ENCODE data around the gene THADA.

Gene THADA

GRCh38 chr2:43473767-43474166 is 122.1 kb downstream of the THADA start:
- Histone ChIP-seq H3K9ac (ENCODE audit: low read depth, low read length) (no peak overlapping the region), H3K36me3 (ENCODE audit: insufficient read depth, low read depth, low read length) (no peaks in the 10 kb centered on the region), H3K27me3 (ENCODE audit: insufficient read depth, low read length) (no peaks in the 10 kb centered on the region), H3K4me3 (ENCODE audit: low read length) (no peak overlapping the region), H3K4me1 (ENCODE audit: insufficient read depth, low read length) (peaks cover 4% of the 10 kb centered on the region), H3K27ac (ENCODE audit: low read length) (no peak overlapping the region), H3K9me3 (ENCODE audit: insufficient read depth, low read depth, low read length) (no peaks in the 10 kb centered on the region)

GRCh38 chr2:43472527-43473194 is 123.2 kb downstream of the THADA start:
- H3K36me3 ChIP-seq (ENCODE audit: insufficient read depth, low read depth, low read length), result no peaks in the 10 kb centered on the region
- no peaks in the 10 kb centered on the region for H3K9me3 ChIP-seq (ENCODE audit: insufficient read depth, low read depth, low read length)
- H3K9ac ChIP-seq (ENCODE audit: low read depth, low read length), result no peak overlapping the region
- peaks cover 8% of the 10 kb centered on the region for H3K4me1 ChIP-seq (ENCODE audit: insufficient read depth, low read length)
- H3K4me3 ChIP-seq (ENCODE audit: low read length), result no peak overlapping the region
- no peaks in the 10 kb centered on the region for H3K27me3 ChIP-seq (ENCODE audit: insufficient read depth, low read length)
- H3K27ac ChIP-seq (ENCODE audit: low read length), result no peak overlapping the region

DNA sequence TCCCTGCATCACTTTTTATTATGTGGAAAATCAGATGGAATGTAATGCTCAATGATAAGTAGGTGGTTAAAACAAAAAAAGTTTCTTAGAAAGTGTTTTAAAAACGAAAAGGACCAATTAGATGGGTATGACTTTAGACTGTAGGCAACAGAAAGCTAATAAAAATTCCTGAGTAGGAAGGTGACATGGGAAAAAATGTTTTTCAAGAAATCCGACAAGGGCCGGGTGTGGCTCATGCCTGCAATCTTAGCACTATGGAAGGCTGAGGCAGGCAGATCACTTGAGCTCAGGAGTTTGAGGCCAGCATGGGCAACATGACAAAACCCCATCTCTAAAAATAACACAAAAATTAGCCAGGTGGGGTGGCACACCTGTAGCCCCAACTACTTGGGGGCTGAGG is 126.1 kb downstream of the THADA start:
- peaks cover 8% of the 10 kb centered on the region for H3K4me1 ChIP-seq (ENCODE audit: insufficient read depth, low read length)
- no peaks in the 10 kb centered on the region for H3K27me3 ChIP-seq (ENCODE audit: insufficient read depth, low read length)
- H3K36me3 ChIP-seq (ENCODE audit: insufficient read depth, low read depth, low read length), result no peaks in the 10 kb centered on the region
- H3K9ac ChIP-seq (ENCODE audit: low read depth, low read length), result no peak overlapping the region
- H3K27ac ChIP-seq (ENCODE audit: low read length), result no peak overlapping the region
- no peaks in the 10 kb centered on the region for H3K9me3 ChIP-seq (ENCODE audit: insufficient read depth, low read depth, low read length)
- no peak overlapping the region for H3K4me3 ChIP-seq (ENCODE audit: low read length)

- H3K27me3 ChIP-seq (ENCODE audit: insufficient read depth, low read length), result no peaks in the 10 kb centered on the region
- no peaks in the 10 kb centered on the region for H3K36me3 ChIP-seq (ENCODE audit: insufficient read depth, low read depth, low read length)
- no peak overlapping the region for H3K27ac ChIP-seq (ENCODE audit: low read length)
- H3K9ac ChIP-seq (ENCODE audit: low read depth, low read length), result no peak overlapping the region
- H3K4me3 ChIP-seq (ENCODE audit: low read length), result no peak overlapping the region
- H3K9me3 ChIP-seq (ENCODE audit: insufficient read depth, low read depth, low read length), result no peaks in the 10 kb centered on the region
- H3K4me1 ChIP-seq (ENCODE audit: insufficient read depth, low read length), result peaks cover 8% of the 10 kb centered on the region
Observed at GRCh38 chr2:43469094-43469493, 126.7 kb downstream of the THADA start.

GRCh38 chr2:43467891-43468290 is 127.9 kb downstream of the THADA start:
- Histone ChIP-seq H3K9ac (ENCODE audit: low read depth, low read length) (no peak overlapping the region; the same call in 1 of the 2 replicates), H3K4me1 (ENCODE audit: insufficient read depth, low read length) (peaks cover 8% of the 10 kb centered on the region), H3K9me3 (ENCODE audit: insufficient read depth, low read depth, low read length) (no peaks in the 10 kb centered on the region), H3K4me3 (ENCODE audit: low read length) (no peak overlapping the region), H3K36me3 (ENCODE audit: insufficient read depth, low read depth, low read length) (no peaks in the 10 kb centered on the region), H3K27me3 (ENCODE audit: insufficient read depth, low read length) (no peaks in the 10 kb centered on the region), H3K27ac (ENCODE audit: low read length) (no peak overlapping the region)

GRCh38 chr2:43465234-43465633 is 130.6 kb downstream of the THADA start:
- no peak overlapping the region for H3K4me3 ChIP-seq (ENCODE audit: low read length)
- peaks cover 8% of the 10 kb centered on the region for H3K4me1 ChIP-seq (ENCODE audit: insufficient read depth, low read length)
- no peaks in the 10 kb centered on the region for H3K27me3 ChIP-seq (ENCODE audit: insufficient read depth, low read length)
- H3K9me3 ChIP-seq (ENCODE audit: insufficient read depth, low read depth, low read length), result no peaks in the 10 kb centered on the region
- H3K27ac ChIP-seq (ENCODE audit: low read length), result no peak overlapping the region
- no peak overlapping the region for H3K9ac ChIP-seq (ENCODE audit: low read depth, low read length)
- no peaks in the 10 kb centered on the region for H3K36me3 ChIP-seq (ENCODE audit: insufficient read depth, low read depth, low read length)

- Histone ChIP-seq H3K27ac (ENCODE audit: low read length) (no peak overlapping the region), H3K9ac (ENCODE audit: low read depth, low read length) (no peak overlapping the region), H3K9me3 (ENCODE audit: insufficient read depth, low read depth, low read length) (no peaks in the 10 kb centered on the region), H3K36me3 (ENCODE audit: insufficient read depth, low read depth, low read length) (no peaks in the 10 kb centered on the region), H3K4me1 (ENCODE audit: insufficient read depth, low read length) (peaks cover 8% of the 10 kb centered on the region), H3K4me3 (ENCODE audit: low read length) (no peak overlapping the region), H3K27me3 (ENCODE audit: insufficient read depth, low read length) (no peaks in the 10 kb centered on the region)
Observed at GRCh38 chr2:43464590-43464989, 131.2 kb downstream of the THADA start.

GRCh38 chr2:43462866-43463641 is 132.8 kb downstream of the THADA start:
- no peak overlapping the region for H3K27ac ChIP-seq (ENCODE audit: low read length)
- no peaks in the 10 kb centered on the region for H3K36me3 ChIP-seq (ENCODE audit: insufficient read depth, low read depth, low read length)
- H3K27me3 ChIP-seq (ENCODE audit: insufficient read depth, low read length), result no peaks in the 10 kb centered on the region
- H3K4me3 ChIP-seq (ENCODE audit: low read length), result no peak overlapping the region
- no peaks in the 10 kb centered on the region for H3K9me3 ChIP-seq (ENCODE audit: insufficient read depth, low read depth, low read length)
- H3K9ac ChIP-seq (ENCODE audit: low read depth, low read length), result no peak overlapping the region
- H3K4me1 ChIP-seq (ENCODE audit: insufficient read depth, low read length), result no peaks in the 10 kb centered on the region

- Histone ChIP-seq H3K4me1 (ENCODE audit: insufficient read depth, low read length) (no peaks in the 10 kb centered on the region; the same call in 1 of the 2 replicates), H3K4me3 (ENCODE audit: low read length) (no peak overlapping the region), H3K27ac (ENCODE audit: low read length) (no peak overlapping the region), H3K9ac (ENCODE audit: low read depth, low read length) (no peak overlapping the region), H3K36me3 (ENCODE audit: insufficient read depth, low read depth, low read length) (no peaks in the 10 kb centered on the region), H3K27me3 (ENCODE audit: insufficient read depth, low read length) (no peaks in the 10 kb centered on the region), H3K9me3 (ENCODE audit: insufficient read depth, low read depth, low read length) (no peaks in the 10 kb centered on the region)
Observed at GRCh38 chr2:43461453-43462073, 134.3 kb downstream of the THADA start.

DNA sequence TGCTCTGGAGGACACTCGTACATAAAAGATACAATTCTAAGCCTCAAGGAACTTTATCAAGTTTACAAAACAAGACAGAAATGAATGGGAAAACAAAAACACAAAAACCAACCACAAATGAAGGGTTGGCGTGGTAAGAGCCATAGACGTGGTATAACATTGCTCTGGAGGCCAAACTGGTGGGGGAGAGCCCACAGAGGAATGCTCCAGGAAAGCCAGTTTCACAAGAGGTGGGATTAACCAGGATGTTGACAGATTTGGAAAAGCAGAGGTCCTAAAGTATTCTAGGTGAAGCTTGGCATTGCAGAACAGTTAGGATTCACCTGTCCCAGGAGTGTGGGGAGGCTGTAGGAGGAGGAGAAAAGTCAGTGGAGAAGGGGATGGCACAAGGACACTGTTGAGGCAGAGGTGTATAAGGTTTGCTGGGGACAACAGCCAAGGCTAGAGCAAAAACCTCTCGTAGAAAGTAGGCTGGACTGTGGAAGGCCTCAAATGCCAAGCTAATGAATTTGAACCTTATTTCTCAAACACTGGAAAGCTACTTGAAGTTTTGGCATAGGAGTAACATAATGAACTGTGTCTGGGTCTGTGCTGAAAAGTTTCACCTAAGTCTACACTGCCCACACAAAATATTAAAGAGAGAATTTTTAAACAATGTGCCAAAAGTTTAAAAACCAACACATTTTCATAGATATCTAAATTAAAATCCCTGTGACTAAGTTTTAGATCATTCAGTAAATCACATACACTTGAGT is 135.1 kb downstream of the THADA start:
- Histone ChIP-seq H3K27ac (ENCODE audit: low read length) (no peak overlapping the region), H3K4me1 (ENCODE audit: insufficient read depth, low read length) (no peaks in the 10 kb centered on the region; the same call in 1 of the 2 replicates)

GRCh38 chr2:43460174-43460546 is 135.7 kb downstream of the THADA start:
- no peaks in the 10 kb centered on the region for H3K27me3 ChIP-seq (ENCODE audit: insufficient read depth, low read length)
- H3K36me3 ChIP-seq (ENCODE audit: insufficient read depth, low read depth, low read length), result no peaks in the 10 kb centered on the region
- no peaks in the 10 kb centered on the region for H3K9me3 ChIP-seq (ENCODE audit: insufficient read depth, low read depth, low read length)
- H3K27ac ChIP-seq (ENCODE audit: low read length), result no peak overlapping the region
- no peaks in the 10 kb centered on the region; the same call in 1 of the 2 replicates for H3K4me1 ChIP-seq (ENCODE audit: insufficient read depth, low read length)
- no peak overlapping the region for H3K9ac ChIP-seq (ENCODE audit: low read depth, low read length)
- H3K4me3 ChIP-seq (ENCODE audit: low read length), result no peak overlapping the region

More for the DNA sequence above, 135.1 kb downstream of the THADA start:
- H3K9me3 ChIP-seq (ENCODE audit: insufficient read depth, low read depth, low read length), result no peaks in the 10 kb centered on the region
- no peak overlapping the region for H3K4me3 ChIP-seq (ENCODE audit: low read length)
- H3K9ac ChIP-seq (ENCODE audit: low read depth, low read length), result no peak overlapping the region
- no peaks in the 10 kb centered on the region for H3K36me3 ChIP-seq (ENCODE audit: insufficient read depth, low read depth, low read length)
- H3K27me3 ChIP-seq (ENCODE audit: insufficient read depth, low read length), result no peaks in the 10 kb centered on the region

All from iPS-20b (cell line).